Astrocyte (in vitro differentiated cells and primary cell): ENCODE results near the gene WBP2NL. TPM values are rescaled to one million over a fixed set of nuclear protein-coding genes. Genes with fewer than 3 reads are reported as not detected.

ENCODE experiments used
- DNase-seq: peaks from one replicate; pipeline ENCODE4 v3.0.0-alpha.2; 2010; ENCODE audit warnings: low read depth
- FAIRE-seq: peaks from 2 replicates; lab custom pipeline; 2011; peaks lifted over from hg19 to GRCh38; lab: Jason Lieb, UNC
- H2AFZ ChIP-seq: 2 replicates; pipeline ENCODE4 v1.6.0; 2012; ENCODE audit warnings: low read depth, low read length, inconsistent platforms
- H3K27ac ChIP-seq: 2 replicates; pipeline ENCODE4 v1.5.1; 2011; ENCODE audit warnings: low read depth, low read length, inconsistent platforms
- H3K27me3 ChIP-seq: 2 replicates; pipeline ENCODE4 v1.6.0; 2011; ENCODE audit warnings: low read length, inconsistent platforms; ENCODE audit not compliant: insufficient read depth
- H3K36me3 ChIP-seq: 2 replicates; pipeline ENCODE4 v1.5.1; 2011; ENCODE audit warnings: low read length, inconsistent platforms; ENCODE audit not compliant: insufficient read depth
- H3K4me1 ChIP-seq: 2 replicates; pipeline ENCODE4 v1.5.1; 2011; ENCODE audit warnings: low read length, inconsistent platforms; ENCODE audit not compliant: insufficient read depth
- H3K4me2 ChIP-seq: 2 replicates; pipeline ENCODE4 v1.6.0; 2012; ENCODE audit warnings: low read length, inconsistent platforms
- H3K4me3 ChIP-seq: 2 replicates; pipeline ENCODE4 v1.5.1; 2011; ENCODE audit warnings: low read depth, mild to moderate bottlenecking, low read length, inconsistent platforms; ENCODE audit not compliant: insufficient read depth
- H3K79me2 ChIP-seq: 2 replicates; pipeline ENCODE4 v1.6.0; 2012; ENCODE audit warnings: mild to moderate bottlenecking, low read length, inconsistent platforms; ENCODE audit not compliant: insufficient read depth
- H3K9ac ChIP-seq: 2 replicates; pipeline ENCODE4 v1.6.0; 2012; ENCODE audit warnings: mild to moderate bottlenecking, low read length, inconsistent platforms
- H3K9me3 ChIP-seq: 2 replicates; pipeline ENCODE4 v1.5.1; 2012; ENCODE audit warnings: low read depth, mild to moderate bottlenecking, low read length, inconsistent platforms; ENCODE audit not compliant: insufficient read depth
- H4K20me1 ChIP-seq: 2 replicates; pipeline ENCODE4 v1.6.0; 2012; ENCODE audit warnings: low read length, inconsistent platforms; ENCODE audit not compliant: insufficient read depth
- H3K27ac Mint-ChIP-seq: one replicate; pipeline ENCODE4 v1.8.0; 2021; ENCODE audit warnings: mild to moderate bottlenecking, mixed read lengths; ENCODE audit not compliant: unreplicated experiment
- H3K27me3 Mint-ChIP-seq: one replicate; pipeline ENCODE4 v1.8.0; 2021; ENCODE audit warnings: low read depth, mixed read lengths; ENCODE audit not compliant: unreplicated experiment
- H3K36me3 Mint-ChIP-seq: one replicate; pipeline ENCODE4 v1.8.0; 2021; ENCODE audit warnings: low read depth, mixed read lengths; ENCODE audit not compliant: unreplicated experiment
- H3K4me1 Mint-ChIP-seq: one replicate; pipeline ENCODE4 v1.8.0; 2021; ENCODE audit warnings: low read depth, mixed read lengths; ENCODE audit not compliant: unreplicated experiment
- H3K4me3 Mint-ChIP-seq: one replicate; pipeline ENCODE4 v1.8.0; 2021; ENCODE audit warnings: mild to moderate bottlenecking, moderate library complexity, mixed read lengths; ENCODE audit not compliant: unreplicated experiment
- H3K9me3 Mint-ChIP-seq: one replicate; pipeline ENCODE4 v1.8.0; 2021; ENCODE audit warnings: mild to moderate bottlenecking, mixed read lengths; ENCODE audit not compliant: unreplicated experiment
- EZH2 ChIP-seq: IDR thresholded peaks from 2 replicates; pipeline ENCODE4 v1.6.1; 2012; ENCODE audit warnings: mild to moderate bottlenecking, low read length, inconsistent platforms; ENCODE audit not compliant: insufficient read depth
- total RNA-seq: library from RNA; stranded (reverse); gene quantifications from 2 replicates; pipeline ENCODE4 v1.2.1, GENCODE V29; 2021
- TF ChIP-seq, protein P1 (sequence below): IDR thresholded peaks from 2 replicates; pipeline ENCODE4 v1.5.1; 2011; ENCODE audit warnings: low read depth, mild to moderate bottlenecking, inconsistent platforms, low read length, moderate library complexity; ENCODE audit not compliant: insufficient read depth

The WBP2NL gene
- total RNA-seq, 1 donor from 2014 or later = not detected

- Mint-ChIP-seq H3K9me3 (peaks cover 13% of the 10 kb centered on the region), H3K36me3 (peaks cover 2% of the 10 kb centered on the region), H3K4me3 (no peak overlapping the region), H3K4me1 (no peaks in the 10 kb centered on the region), H3K27ac (no peak overlapping the region), H3K27me3 (no peaks in the 10 kb centered on the region)
- Histone ChIP-seq H3K9ac (peak overlapping the region; percentile 90), H3K4me3 (peak overlapping the region; percentile 48), H3K79me2 (peaks cover 14% of the 10 kb centered on the region), H3K27ac (peak overlapping the region; percentile 64), H3K36me3 (no peaks in the 10 kb centered on the region), H3K27me3 (no peaks in the 10 kb centered on the region), H2AFZ (peak overlapping the region; percentile 86), H4K20me1 (no peaks in the 10 kb centered on the region), H3K4me2 (peak overlapping the region; percentile 85), H3K4me1 (peaks cover 25% of the 10 kb centered on the region), H3K9me3 (no peaks in the 10 kb centered on the region)
- no peak for DNase-seq
- FAIRE-seq = no peak
- TF ChIP-seq, protein P1, sequence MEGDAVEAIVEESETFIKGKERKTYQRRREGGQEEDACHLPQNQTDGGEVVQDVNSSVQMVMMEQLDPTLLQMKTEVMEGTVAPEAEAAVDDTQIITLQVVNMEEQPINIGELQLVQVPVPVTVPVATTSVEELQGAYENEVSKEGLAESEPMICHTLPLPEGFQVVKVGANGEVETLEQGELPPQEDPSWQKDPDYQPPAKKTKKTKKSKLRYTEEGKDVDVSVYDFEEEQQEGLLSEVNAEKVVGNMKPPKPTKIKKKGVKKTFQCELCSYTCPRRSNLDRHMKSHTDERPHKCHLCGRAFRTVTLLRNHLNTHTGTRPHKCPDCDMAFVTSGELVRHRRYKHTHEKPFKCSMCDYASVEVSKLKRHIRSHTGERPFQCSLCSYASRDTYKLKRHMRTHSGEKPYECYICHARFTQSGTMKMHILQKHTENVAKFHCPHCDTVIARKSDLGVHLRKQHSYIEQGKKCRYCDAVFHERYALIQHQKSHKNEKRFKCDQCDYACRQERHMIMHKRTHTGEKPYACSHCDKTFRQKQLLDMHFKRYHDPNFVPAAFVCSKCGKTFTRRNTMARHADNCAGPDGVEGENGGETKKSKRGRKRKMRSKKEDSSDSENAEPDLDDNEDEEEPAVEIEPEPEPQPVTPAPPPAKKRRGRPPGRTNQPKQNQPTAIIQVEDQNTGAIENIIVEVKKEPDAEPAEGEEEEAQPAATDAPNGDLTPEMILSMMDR = no peak
- TF ChIP-seq EZH2 = no peak
These were observed 76.5 kb downstream of the WBP2NL start for GRCh38 chr22:42074846-42075676.

- no peaks in the 10 kb centered on the region for H4K20me1 ChIP-seq
- H3K27ac ChIP-seq = no peak overlapping the region
- H3K9ac ChIP-seq = no peak overlapping the region
- no peaks in the 10 kb centered on the region for H3K36me3 Mint-ChIP-seq
- H3K4me1 Mint-ChIP-seq = no peaks in the 10 kb centered on the region
- no peaks in the 10 kb centered on the region for H3K9me3 ChIP-seq
- no peak for FAIRE-seq
- DNase-seq = no peak
- H3K36me3 ChIP-seq = no peaks in the 10 kb centered on the region
- peaks cover 22% of the 10 kb centered on the region for H3K4me1 ChIP-seq
- H3K4me3 ChIP-seq = no peak overlapping the region
- no peak for TF ChIP-seq EZH2
- TF ChIP-seq, protein P1 = no peak
- H2AFZ ChIP-seq = no peak overlapping the region
- H3K4me3 Mint-ChIP-seq = no peak overlapping the region
- H3K4me2 ChIP-seq = no peak overlapping the region
- no peaks in the 10 kb centered on the region for H3K27me3 Mint-ChIP-seq
- H3K79me2 ChIP-seq = peaks cover 26% of the 10 kb centered on the region
- H3K27me3 ChIP-seq = no peaks in the 10 kb centered on the region
- H3K27ac Mint-ChIP-seq = no peak overlapping the region
- peaks cover 13% of the 10 kb centered on the region for H3K9me3 Mint-ChIP-seq
These were observed 78.3 kb downstream of the WBP2NL start for GRCh38 chr22:42076764-42077485.
